DMS153 treated with DMSO at 0.1 percent for 48 hours (cell line): Measurements from ENCODE around the gene C10orf90.

Source experiments
- DNase-seq: peaks from one replicate; lab custom pipeline; 2025; ENCODE audit not compliant: unreplicated experiment; lab: John Stamatoyannopoulos, UW

C10orf90 gene

DNA sequence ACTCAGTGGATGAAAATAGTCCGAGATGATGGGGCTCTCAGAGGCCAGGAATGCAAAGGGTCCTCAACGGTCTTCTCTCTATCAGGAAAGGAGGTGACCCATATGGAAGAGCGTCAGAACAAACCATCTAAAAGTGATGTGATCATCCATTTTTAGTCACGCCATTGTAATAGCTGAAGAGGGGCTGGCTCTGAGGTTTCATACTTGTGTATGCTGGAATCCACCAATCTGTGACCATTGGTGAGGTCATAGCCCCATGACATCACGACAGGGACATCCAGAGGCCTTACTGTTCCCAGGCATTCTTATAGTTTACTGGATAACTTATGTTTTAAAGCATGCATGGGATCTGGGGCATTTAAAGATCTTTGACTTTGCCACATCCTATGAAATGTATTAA, 83.6 kb downstream of the C10orf90 start:
- DNase-seq: no peak

GRCh38 chr10:126586128-126586527, 84.4 kb downstream of the C10orf90 start:
- no peak for DNase-seq

GRCh38 chr10:126585249-126586017, 85.1 kb downstream of the C10orf90 start:
- DNase-seq: no peak

- DNase-seq: no peak
Observed at GRCh38 chr10:126584836-126585235, 85.7 kb downstream of the C10orf90 start.

- DNase-seq: no peak
Observed at GRCh38 chr10:126583552-126584200, 86.8 kb downstream of the C10orf90 start.

- DNase-seq: no peak
Observed at GRCh38 chr10:126581648-126582046, 88.8 kb downstream of the C10orf90 start.

DNA sequence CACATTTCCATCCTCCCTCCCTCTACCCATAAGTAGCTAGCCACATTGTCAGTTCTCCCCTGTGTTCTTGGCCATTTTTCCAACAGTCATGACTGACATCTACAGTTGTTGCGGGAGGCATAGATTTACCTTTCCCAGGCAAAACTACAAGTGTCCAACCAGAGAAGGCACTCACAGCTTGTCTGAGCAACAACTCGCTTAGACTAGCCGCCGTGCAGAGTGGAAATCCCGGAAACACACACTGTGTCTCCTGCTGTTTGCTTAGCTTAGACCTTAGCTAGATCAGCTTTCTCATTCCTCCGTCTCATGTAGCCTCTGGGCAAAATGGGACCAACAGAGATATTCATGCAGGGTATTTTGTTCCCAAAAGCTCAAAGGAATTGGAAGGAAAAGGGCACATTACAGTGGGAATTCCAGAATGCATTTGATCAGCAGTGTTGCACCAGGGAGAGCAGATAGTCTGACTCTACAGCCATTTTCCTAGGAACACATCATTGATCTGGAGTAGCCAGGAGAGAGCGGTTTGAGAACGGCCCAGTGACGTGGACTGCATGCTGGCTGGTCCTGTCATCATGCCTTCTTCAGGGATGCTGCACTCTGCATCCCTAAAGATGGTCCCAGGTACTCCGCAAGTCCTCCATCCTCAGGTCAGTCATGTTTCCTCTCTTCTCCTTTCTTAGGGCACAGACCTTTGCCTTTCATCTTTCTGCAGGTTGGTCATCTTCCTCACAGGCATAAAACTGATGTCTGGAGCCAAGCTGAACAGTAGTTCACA, 89.4 kb downstream of the C10orf90 start:
- DNase-seq: no peak

DNA sequence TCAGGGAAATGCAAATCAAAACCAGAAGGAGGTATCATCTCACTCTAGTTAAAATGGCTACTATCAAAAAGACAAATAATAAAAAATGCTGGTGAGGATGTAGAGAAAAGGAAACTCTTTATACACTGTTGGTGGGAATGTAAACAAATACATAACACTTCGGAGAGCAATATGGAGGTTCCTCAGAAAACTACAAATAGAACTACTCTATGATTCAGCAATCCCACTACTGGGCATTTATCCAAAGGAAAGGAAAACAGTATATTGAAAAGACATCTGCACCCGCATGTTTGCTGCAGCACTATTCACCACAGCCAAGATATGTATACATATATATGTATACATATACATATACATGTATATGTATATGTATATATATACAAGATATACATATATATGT, 94.2 kb downstream of the C10orf90 start:
- DNase-seq: no peak

DNA sequence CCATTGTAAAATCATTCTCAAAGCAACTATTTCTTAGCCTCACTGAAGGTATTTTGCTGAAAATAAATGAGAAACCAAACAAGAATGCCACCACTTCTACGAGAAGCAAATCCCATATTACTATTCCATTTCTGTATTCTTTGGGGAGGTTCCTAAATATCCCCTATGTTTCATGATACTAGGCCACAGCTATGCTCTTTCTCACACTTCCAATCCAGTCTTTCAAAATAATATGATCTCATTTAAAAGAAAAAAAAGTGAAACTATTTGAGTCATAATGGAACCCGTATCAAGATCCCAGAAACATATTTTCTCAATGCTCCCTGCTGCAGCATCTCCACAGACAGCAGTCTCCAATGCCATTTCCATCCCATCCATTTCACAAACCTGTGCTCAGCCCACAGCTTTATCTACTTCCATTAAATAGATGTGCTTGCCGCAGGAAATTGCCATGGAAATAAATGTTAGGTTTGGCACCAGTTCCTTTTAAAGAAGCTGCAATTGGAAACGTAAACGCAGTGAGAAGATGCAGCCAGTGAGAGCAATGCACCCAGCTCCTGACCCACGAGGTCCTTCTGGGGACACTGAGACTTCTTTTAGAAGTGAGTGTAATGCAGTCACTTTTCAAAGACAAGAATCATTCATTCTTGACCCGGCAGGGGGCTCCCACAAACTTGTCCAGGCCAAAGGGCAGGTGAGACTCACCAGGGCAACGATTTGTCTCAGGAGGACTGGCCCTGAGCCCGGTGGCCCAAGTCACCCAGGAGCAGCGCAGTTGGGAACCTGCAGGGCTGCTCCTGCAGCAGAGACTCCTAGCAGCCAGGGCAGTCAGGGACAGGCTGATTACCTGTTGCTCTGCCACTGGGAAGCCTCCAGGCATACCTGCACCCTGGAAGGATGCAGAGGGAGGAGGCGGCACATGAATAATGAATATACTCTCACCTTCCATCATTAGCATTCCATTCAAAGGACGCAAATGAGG, 99.6 kb downstream of the C10orf90 start:
- DNase-seq: no peak

GRCh38 chr10:126570245-126570570, 100.3 kb downstream of the C10orf90 start:
- no peak for DNase-seq

DNA sequence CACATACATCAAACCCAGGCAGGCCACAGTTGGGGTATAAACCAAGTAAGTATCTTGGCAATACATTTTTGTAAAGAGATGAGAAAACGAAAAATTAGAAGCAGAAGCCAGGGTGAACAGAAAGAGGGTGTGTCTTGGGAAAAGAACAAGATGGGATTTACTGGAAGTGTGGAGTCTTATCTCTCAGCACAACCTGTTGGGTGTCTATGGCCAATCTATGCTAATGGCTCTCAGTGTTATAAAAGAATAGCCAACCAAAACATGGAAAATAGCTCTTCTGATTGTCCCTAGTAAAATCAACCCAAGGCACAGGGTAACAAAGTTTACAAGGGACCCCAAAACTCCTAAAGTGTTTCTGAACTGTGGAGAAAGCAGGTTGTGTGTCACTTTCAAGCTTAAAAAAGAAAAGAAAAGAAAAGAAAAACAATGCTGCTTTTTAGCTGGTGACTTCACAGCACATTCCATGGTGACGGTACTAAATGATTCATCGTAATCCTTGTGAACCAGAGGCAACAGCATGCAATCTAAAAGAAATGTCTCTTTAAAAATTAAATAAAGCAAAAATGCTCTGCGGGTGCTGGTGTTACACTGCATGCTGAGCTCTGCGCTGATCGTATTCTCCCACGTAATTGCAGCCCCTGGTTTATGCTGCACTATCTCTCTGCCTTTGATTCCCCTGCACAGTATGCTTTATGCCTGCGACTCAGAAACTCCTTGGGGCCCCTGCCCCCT, 100.8 kb downstream of the C10orf90 start:
- no peak for DNase-seq

DNA sequence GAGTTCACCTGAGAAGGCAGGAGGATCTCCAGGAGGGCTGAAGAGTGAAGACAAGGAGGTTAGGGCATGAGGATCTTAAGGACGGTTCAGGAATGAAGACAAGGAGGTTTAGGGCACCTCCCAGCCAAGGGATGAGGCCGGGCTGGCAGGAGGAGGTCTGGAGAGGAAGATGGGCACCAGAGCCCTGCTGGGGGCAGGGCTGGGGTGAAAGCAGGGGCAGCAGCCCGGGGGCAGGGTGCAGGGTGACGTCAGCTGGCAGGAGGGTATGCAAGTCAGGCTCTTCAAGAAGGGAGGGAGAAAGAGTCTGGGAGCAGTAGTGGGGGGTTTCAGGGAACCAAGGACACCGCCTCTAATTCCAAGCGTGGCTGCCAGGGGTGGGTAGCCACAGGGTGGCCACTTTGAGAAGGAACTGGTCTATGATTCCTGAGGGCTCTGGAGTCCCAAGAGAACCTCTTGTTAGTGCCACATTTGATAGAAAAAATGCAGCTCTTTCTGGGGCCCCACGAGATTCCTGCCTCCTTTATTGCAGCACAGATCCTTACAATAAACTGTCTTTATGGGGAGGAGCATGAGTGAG, 101.6 kb downstream of the C10orf90 start:
- no peak for DNase-seq

DNA sequence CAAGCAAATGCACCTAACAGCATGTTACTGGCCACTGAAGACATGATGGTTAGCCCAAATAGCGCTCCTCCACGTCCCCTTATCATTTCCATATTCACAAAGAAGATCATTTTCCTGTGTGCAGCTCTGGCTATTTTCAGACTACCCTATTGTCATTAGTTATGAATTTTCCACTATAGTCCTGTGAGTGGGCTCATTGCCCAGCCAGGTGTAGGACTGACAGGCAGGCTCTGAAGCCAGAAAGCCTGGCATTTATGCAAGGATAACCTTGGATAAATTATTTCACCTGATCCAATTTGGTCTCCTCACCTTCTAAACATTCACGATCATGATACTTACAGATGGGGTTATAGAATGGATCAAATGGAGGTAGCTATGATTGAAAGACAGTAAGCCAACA, 104.6 kb downstream of the C10orf90 start:
- no peak for DNase-seq

DNA sequence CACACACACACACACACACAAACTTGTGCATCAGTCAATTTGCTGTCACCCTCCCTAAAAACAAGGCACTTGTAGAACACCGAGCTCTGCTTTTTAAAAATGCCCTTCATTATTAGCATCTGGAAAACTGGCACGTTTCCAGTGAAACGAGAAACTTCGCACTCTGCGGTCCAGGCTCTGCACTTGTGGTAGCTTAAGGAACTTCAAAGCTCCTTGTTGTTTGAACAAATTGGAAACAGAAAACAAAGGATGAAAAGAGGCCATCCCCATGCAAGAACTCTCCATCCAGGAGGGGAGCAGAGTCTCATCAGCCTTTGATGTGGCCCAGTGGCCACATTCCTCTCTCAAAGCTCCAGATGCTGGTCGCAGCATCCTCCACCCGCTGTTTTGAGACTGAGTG, 105.1 kb downstream of the C10orf90 start:
- DNase-seq: no peak

DNA sequence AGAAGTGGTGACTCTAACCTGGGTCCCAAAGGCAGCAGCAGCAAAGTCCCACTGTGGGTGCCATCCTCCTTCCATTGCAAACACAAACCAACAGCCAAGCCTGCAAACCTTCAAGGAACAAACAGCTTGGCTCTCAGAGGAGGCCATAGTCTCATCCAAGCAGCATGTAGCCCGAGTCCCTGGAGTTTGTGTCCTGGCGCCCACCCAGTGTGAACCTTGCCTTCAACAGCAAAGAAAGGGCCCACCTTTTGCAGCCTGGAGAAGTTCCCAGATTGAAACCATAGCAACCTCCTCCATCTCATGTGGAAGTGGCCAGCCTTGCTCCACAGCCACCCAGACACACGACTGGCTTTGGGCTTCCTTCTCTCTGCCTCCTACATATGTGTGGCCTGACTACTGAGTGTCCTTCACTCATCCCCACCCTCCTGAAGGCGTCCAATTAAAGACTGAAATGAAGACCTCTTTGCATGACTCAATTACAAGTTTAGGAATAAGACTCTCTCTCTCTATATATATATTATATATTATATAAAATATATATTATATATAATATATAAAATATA, 106.1 kb downstream of the C10orf90 start:
- DNase-seq: no peak

- DNase-seq: no peak
Observed at GRCh38 chr10:126563361-126563760, 107.1 kb downstream of the C10orf90 start.

- no peak for DNase-seq
Observed at GRCh38 chr10:126561921-126562680, 108.4 kb downstream of the C10orf90 start.

DNA sequence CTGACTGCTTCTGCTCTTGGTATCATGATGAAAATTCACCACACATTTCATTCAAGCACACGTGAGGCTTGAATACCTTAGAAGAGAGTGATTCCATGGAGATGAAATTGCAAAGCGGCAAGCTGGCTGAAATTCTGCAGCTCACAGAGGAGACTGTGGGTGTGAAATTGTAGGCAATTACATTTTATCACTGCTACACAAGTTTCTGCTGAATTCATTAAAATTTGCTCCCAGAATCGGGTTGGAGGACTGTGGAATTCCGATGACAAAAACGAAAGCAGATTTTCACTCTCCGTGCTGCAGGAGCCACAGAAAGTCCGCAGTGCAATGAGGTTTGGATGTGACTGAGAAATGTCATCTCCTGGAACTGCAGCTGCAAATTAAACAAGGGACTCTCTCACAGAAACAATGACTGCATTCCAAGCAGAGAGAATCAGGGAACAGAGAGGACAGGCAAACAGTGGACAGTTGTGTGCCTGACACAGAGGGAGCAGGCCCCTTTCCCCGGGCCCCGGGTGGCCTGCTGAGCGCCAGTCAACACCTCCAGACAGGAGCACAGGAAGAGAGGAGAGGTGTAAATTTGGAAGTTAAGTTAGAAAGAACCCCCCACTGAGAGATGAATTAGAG, 109.1 kb downstream of the C10orf90 start:
- no peak for DNase-seq
